A673 (cell line): Measurements from ENCODE around the gene PIGL. TPM values are rescaled to one million over a fixed set of nuclear protein-coding genes. Genes with fewer than 3 reads are reported as not detected.
"Not testable (repeated sequence)": the region's sequence is repeated elsewhere in the genome, so short reads cannot be mapped to it uniquely, and the experiment has no call there.

Experiments
- BruUV-seq: library from RNA; stranded (reverse); fragments of 400-500 nt; replicated peaks from 2 replicates; lab custom pipeline; 2021; lab: Mats Ljungman, UMichigan
- CTCF ChIA-PET: fragments of 300-600 bp; sonication (Branson Sonifier 250); formaldehyde crosslinking; loops from one replicate; lab custom pipeline; 2022; ENCODE audit warnings: antibody characterized with exemption; lab: Charles Lee
- POLR2A ChIA-PET: fragments of 300-600 bp; sonication (Branson Sonifier 250); formaldehyde crosslinking; loops from one replicate; lab custom pipeline; 2022; ENCODE audit warnings: antibody characterized with exemption; ENCODE audit not compliant: low non-redundant PET; lab: Charles Lee
- DNase-seq: peaks from one replicate; pipeline ENCODE4 v3.0.0-alpha.2; 2015; ENCODE audit warnings: low spot score
- H3K27ac ChIP-seq: fragments of 200-600 bp; sonication (generic); 2 replicates; pipeline ENCODE4 v1.5.1; 2016; ENCODE audit warnings: mixed run types, low read depth, mild to moderate bottlenecking, mixed read lengths, antibody characterized with exemption, low read length; ENCODE audit not compliant: poor library complexity, severe bottlenecking
- H3K27me3 ChIP-seq: fragments of 200-600 bp; sonication (generic); replicated peaks from 2 replicates; pipeline ENCODE4 v1.6.1; 2017; ENCODE audit warnings: mixed run types, low read depth, mild to moderate bottlenecking, mixed read lengths, antibody characterized with exemption, low read length; ENCODE audit not compliant: insufficient read depth, poor library complexity
- H3K36me3 ChIP-seq: fragments of 200-600 bp; sonication (generic); 2 replicates; pipeline ENCODE4 v1.6.1; 2016; ENCODE audit warnings: mixed run types, mild to moderate bottlenecking, mixed read lengths, antibody characterized with exemption, low read length; ENCODE audit not compliant: insufficient read depth, poor library complexity, severe bottlenecking
- H3K4me1 ChIP-seq: fragments of 200-600 bp; sonication (generic); 2 replicates; pipeline ENCODE4 v1.6.1; 2017; ENCODE audit warnings: mixed run types, mild to moderate bottlenecking, mixed read lengths, antibody characterized with exemption, low read length; ENCODE audit not compliant: insufficient read depth, poor library complexity, severe bottlenecking
- H3K4me3 ChIP-seq: fragments of 200-600 bp; sonication (generic); 2 replicates; pipeline ENCODE4 v1.5.1; 2016; ENCODE audit warnings: low read depth, mixed run types, mild to moderate bottlenecking, mixed read lengths, low read length; ENCODE audit not compliant: poor library complexity, severe bottlenecking
- H3K9me3 ChIP-seq: fragments of 200-600 bp; sonication (generic); 2 replicates; pipeline ENCODE4 v1.6.1; 2016; ENCODE audit warnings: mixed run types, low read depth, mild to moderate bottlenecking, mixed read lengths, antibody characterized with exemption, low read length; ENCODE audit not compliant: poor library complexity, severe bottlenecking
- CTCF ChIP-seq: fragments of 300-800, 200-600 bp; sonication (generic); conservative IDR thresholded peaks from 2 replicates; pipeline ENCODE4 v1.5.1; 2017; ENCODE audit warnings: low read depth, mild to moderate bottlenecking, antibody characterized with exemption, low read length, moderate library complexity, mixed read lengths
- EZH2 ChIP-seq: fragments of 200-600 bp; sonication (generic); IDR thresholded peaks from 2 replicates; pipeline ENCODE4 v1.6.1; 2017; ENCODE audit warnings: borderline replicate concordance, low read depth, mild to moderate bottlenecking, mixed read lengths, antibody characterized with exemption, low read length; ENCODE audit not compliant: poor library complexity, severe bottlenecking
- intact Hi-C: fragments of 100-400 bp; cut with micrococcal nuclease; formaldehyde crosslinking; loops from one replicate; pipeline ENCODE4 v1.10.0; 2022; ENCODE audit not compliant: unreplicated experiment
- total RNA-seq: library from RNA; stranded (reverse); gene quantifications from 2 replicates; pipeline ENCODE4 v1.2.3, GENCODE V29; 2021

Gene PIGL
- total RNA-seq, 1 experiment from 2014 or later = 31.7 TPM

GRCh38 chr17:16190703-16191360, 26.2 kb upstream of the PIGL start:
- intact Hi-C loops = no loop called here
- H3K27ac ChIP-seq = peak overlapping the region; percentile 19
- H3K9me3 ChIP-seq = no peaks in the 10 kb centered on the region
- ChIA-PET CTCF (no interaction called here), POLR2A (no interaction called here)
- BruUV-seq = no TSS peak
- no peaks in the 10 kb centered on the region for H3K27me3 ChIP-seq
- H3K4me1 ChIP-seq = no peaks in the 10 kb centered on the region
- H3K36me3 ChIP-seq = peaks cover 28% of the 10 kb centered on the region
- no peak overlapping the region for H3K4me3 ChIP-seq
- no peak for DNase-seq
- no peak for TF ChIP-seq CTCF
- TF ChIP-seq EZH2 = no peak

- Histone ChIP-seq H3K4me1 (no peaks in the 10 kb centered on the region), H3K4me3 (no peak overlapping the region), H3K9me3 (no peaks in the 10 kb centered on the region), H3K27me3 (no peaks in the 10 kb centered on the region), H3K27ac (no peak overlapping the region), H3K36me3 (peaks cover 27% of the 10 kb centered on the region)
- TF ChIP-seq CTCF = no peak
- TF ChIP-seq EZH2 = no peak
- POLR2A ChIA-PET = no interaction called here
- BruUV-seq = no TSS peak
- DNase-seq = no peak
- intact Hi-C loops = no loop called here
- CTCF ChIA-PET = no interaction called here
These were observed 25.4 kb upstream of the PIGL start for GRCh38 chr17:16191604-16192003.

- intact Hi-C loops, H3K4me1 ChIP-seq, BruUV-seq, H3K9me3 ChIP-seq, POLR2A ChIA-PET, CTCF ChIA-PET, H3K4me3 ChIP-seq, H3K27ac ChIP-seq, H3K27me3 ChIP-seq, DNase-seq: not testable (repeated sequence)
- H3K36me3 ChIP-seq = peaks cover 20% of the 10 kb centered on the region
These were observed 22.6 kb upstream of the PIGL start for GRCh38 chr17:16194307-16194835.

- POLR2A ChIA-PET = no interaction called here
- H3K36me3 ChIP-seq = peaks cover 11% of the 10 kb centered on the region
- CTCF ChIA-PET = no interaction called here
- intact Hi-C loops = no loop called here
- H3K9me3 ChIP-seq = no peaks in the 10 kb centered on the region
- H3K27me3 ChIP-seq = no peaks in the 10 kb centered on the region
- TF ChIP-seq CTCF (no peak), EZH2 (no peak)
- peaks cover 21% of the 10 kb centered on the region for H3K4me1 ChIP-seq
- BruUV-seq = no TSS peak
- no peak overlapping the region for H3K27ac ChIP-seq
- H3K4me3 ChIP-seq = no peak overlapping the region
- no peak for DNase-seq
These were observed 19.7 kb upstream of the PIGL start for GRCh38 chr17:16197276-16197675.
